Adrenal gland (tissue), 12 donors: ENCODE results near the gene CBY2. TPM values are rescaled to one million over a fixed set of nuclear protein-coding genes. Genes with fewer than 3 reads are reported as not detected.
A peak's percentile ranks its signal among the peaks of the same experiment; 100 is the strongest.

ENCODE experiments used
- DNase-seq, 7 donors: peaks; one replicate each; pipeline ENCODE4 v3.0.0-alpha.2; 2019 to 2020
- H3K27ac ChIP-seq, 5 donors: fragments of 200-600 bp; sonication (generic) in 4 of 5; 1 replicate in 3 of 5; 2 replicates in 2 of 5; pipeline versions ENCODE4 v1.5.1 to v1.8.0; 2016 to 2020; ENCODE audit warnings: mild to moderate bottlenecking in 1 of 5
- H3K27me3 ChIP-seq: fragments of 200-600 bp; 2 replicates; pipeline ENCODE4 v1.8.0; 2021
- H3K36me3 ChIP-seq, 2 donors: fragments of 200-600 bp; replicated peaks in 1 of 2; 1 replicate in 1 of 2; 2 replicates in 1 of 2; pipeline versions ENCODE4 v1.5.1 to v1.8.0; 2018 to 2022
- H3K4me1 ChIP-seq, 2 donors: fragments of 200-600 bp; replicated peaks in 1 of 2; 1 replicate in 1 of 2; 2 replicates in 1 of 2; pipeline versions ENCODE4 v1.5.1 to v1.8.0; 2018 to 2021
- H3K4me3 ChIP-seq, 4 donors: fragments of 200-600 bp; sonication (generic) in 3 of 4; one replicate each; pipeline ENCODE4 v1.5.1; 2016 to 2018
- H3K9me3 ChIP-seq, 3 donors: fragments of 200-600 bp; sonication (generic) in 1 of 3; replicated peaks in 1 of 3; 1 replicate in 2 of 3; 2 replicates in 1 of 3; pipeline versions ENCODE4 v1.5.1 to v1.8.0; 2016 to 2021
- POLR2A ChIP-seq, 2 donors: fragments of 450-650 bp; IDR thresholded peaks; one replicate each; pipeline ENCODE4 v1.6.1; 2017; ENCODE audit warnings: antibody characterized with exemption in 2 of 2, mild to moderate bottlenecking in 2 of 2, moderate library complexity in 1 of 2
- WGBS, 4 donors: extraction: QIAGEN DNeasy Blood & Tissue Kit in 2 of 4; methylation state at CpG; one replicate each; pipeline versions ENCODE4 v1.1.5 to v1.1.7; 2013 to 2017; 5-methylcytosine and 5-hydroxymethylcytosine counted together
- intact Hi-C, 2 donors: fragments of 100-400 bp; cut with DNase I; formaldehyde crosslinking; loops; one replicate each; pipeline versions ENCODE4 v1.14.1 to v1.15.0; 2022 to 2023
- polyA plus RNA-seq, 3 donors: library from polyadenylated mRNA; stranded (reverse); fragments of 200-250 nt in 2 of 3; fragments of 350-450 nt in 1 of 3; fragmentation: Illumina TruSeq in 1 of 3; extraction: RNeasy Lipid Tissue Mini Kit (QIAGEN cat#74804) in 1 of 3; gene quantifications; one replicate each; pipeline ENCODE4 v1.2.3, GENCODE V29; 2013 to 2014
- total RNA-seq, 9 donors: library from RNA; depleted of rRNA in 4 of 9; stranded (reverse); fragments of >200 nt in 4 of 9; fragments of 120-200 nt in 1 of 9; fragmentation: NEBNext Ultra II Directional in 1 of 9; extraction: Animal tissue kit (Norgen Biotek cat#: 25700) in 1 of 9; gene quantifications; one replicate each; pipeline versions ENCODE4 v1.1.0 to v1.2.4, GENCODE V29; 2013 to 2023
- TF ChIP-seq, protein P1 (sequence below), 6 experiments: fragments of 450-650 bp in 4 of 6; fragments of 200-600 bp in 2 of 6; sonication (generic) in 1 of 6; IDR thresholded peaks; 1 replicate in 5 of 6; 2 replicates in 1 of 6; pipeline versions ENCODE4 v1.5.1 to v1.8.0; 2016 to 2021; ENCODE audit warnings: antibody characterized with exemption in 6 of 6, mild to moderate bottlenecking in 2 of 6, moderate library complexity in 1 of 6
- donor health status: healthy with polysubstance abuse.
- donor health status: Bipolar disorder and iron deficiency.
- donor health status: DM: yes; HTN: yes; CAD: no.
- donor health status: DM: no; HTN: no; CAD: no.
- donor health status: DM: no; HTN: no; CAD: no.
- donor health status: DM: yes; HTN: yes; CAD: no.

Gene CBY2
- total and polyA plus RNA-seq, 12 donors: not detected

- no peak overlapping the region for H3K27ac ChIP-seq
- no peak for DNase-seq
- no peaks in the 10 kb centered on the region for H3K4me1 ChIP-seq
- TF ChIP-seq, protein P1, sequence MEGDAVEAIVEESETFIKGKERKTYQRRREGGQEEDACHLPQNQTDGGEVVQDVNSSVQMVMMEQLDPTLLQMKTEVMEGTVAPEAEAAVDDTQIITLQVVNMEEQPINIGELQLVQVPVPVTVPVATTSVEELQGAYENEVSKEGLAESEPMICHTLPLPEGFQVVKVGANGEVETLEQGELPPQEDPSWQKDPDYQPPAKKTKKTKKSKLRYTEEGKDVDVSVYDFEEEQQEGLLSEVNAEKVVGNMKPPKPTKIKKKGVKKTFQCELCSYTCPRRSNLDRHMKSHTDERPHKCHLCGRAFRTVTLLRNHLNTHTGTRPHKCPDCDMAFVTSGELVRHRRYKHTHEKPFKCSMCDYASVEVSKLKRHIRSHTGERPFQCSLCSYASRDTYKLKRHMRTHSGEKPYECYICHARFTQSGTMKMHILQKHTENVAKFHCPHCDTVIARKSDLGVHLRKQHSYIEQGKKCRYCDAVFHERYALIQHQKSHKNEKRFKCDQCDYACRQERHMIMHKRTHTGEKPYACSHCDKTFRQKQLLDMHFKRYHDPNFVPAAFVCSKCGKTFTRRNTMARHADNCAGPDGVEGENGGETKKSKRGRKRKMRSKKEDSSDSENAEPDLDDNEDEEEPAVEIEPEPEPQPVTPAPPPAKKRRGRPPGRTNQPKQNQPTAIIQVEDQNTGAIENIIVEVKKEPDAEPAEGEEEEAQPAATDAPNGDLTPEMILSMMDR (IDR thresholded peaks at IDR 0.05): no peak
- TF ChIP-seq POLR2A (IDR thresholded peaks at IDR 0.05): no peak
- intact Hi-C loops: no loop called here
- no peaks in the 10 kb centered on the region for H3K36me3 ChIP-seq
- H3K9me3 ChIP-seq: no peaks in the 10 kb centered on the region
- H3K27me3 ChIP-seq: no peaks in the 10 kb centered on the region
- no peak overlapping the region for H3K4me3 ChIP-seq
- WGBS, 4 donors: 67 to 83% (median 76%) methylated on average over 5 of the region's 5 CpGs
These were observed 31.2 kb downstream of the CBY2 start for GRCh38 chr13:45733361-45733760.

- H3K36me3 ChIP-seq: no peaks in the 10 kb centered on the region
- H3K27ac ChIP-seq: no peak overlapping the region
- H3K27me3 ChIP-seq: no peaks in the 10 kb centered on the region
- intact Hi-C loops: no loop called here
- DNase-seq: no peak
- TF ChIP-seq, protein P1 (IDR thresholded peaks at IDR 0.05): peak in 1 of 6 experiments; percentile 3
- no peak for TF ChIP-seq POLR2A (IDR thresholded peaks at IDR 0.05)
- H3K9me3 ChIP-seq: no peaks in the 10 kb centered on the region
- no peaks in the 10 kb centered on the region for H3K4me1 ChIP-seq
- H3K4me3 ChIP-seq: no peak overlapping the region
- WGBS, 4 donors: 50 to 63% (median 53%) methylated on average over 2 of the region's 2 CpGs
These were observed 35.5 kb downstream of the CBY2 start for GRCh38 chr13:45737571-45738017.

GRCh38 chr13:45742985-45743384 lies 40.9 kb downstream of the CBY2 start:
- Histone ChIP-seq H3K4me3 (no peak overlapping the region), H3K27ac (no peak overlapping the region), H3K4me1 (no peaks in the 10 kb centered on the region), H3K27me3 (no peaks in the 10 kb centered on the region), H3K36me3 (no peaks in the 10 kb centered on the region), H3K9me3 (no peaks in the 10 kb centered on the region)
- DNase-seq: no peak
- WGBS, 4 donors: 79 to 92% (median 86%) methylated on average over 2 to 5 of the region's 5 CpGs
- intact Hi-C loops: no loop called here
- TF ChIP-seq, protein P1 (IDR thresholded peaks at IDR 0.05): no peak
- TF ChIP-seq POLR2A (IDR thresholded peaks at IDR 0.05): no peak

DNA sequence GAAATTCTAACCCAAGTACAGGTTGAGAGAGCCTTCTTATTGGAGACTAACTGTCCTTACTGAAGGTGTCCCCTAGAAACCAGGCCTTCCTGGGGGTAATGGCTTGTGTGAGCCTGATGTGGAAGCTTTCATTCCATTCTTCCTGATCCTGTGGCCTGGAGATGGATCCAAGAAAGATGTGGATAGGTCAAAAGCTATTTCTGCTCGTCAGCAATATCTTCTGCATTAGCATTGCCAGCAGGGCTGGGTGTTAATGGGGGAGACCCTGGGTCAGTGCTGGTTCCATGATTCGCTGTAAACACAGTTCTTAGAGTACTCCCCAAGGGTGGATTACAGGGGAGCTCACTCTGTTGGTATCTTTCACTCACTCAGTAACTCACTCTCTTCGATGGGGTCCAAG lies 42.9 kb downstream of the CBY2 start:
- Histone ChIP-seq H3K27ac (no peak overlapping the region), H3K9me3 (no peaks in the 10 kb centered on the region), H3K27me3 (no peaks in the 10 kb centered on the region), H3K4me1 (no peaks in the 10 kb centered on the region), H3K36me3 (no peaks in the 10 kb centered on the region), H3K4me3 (no peak overlapping the region)
- DNase-seq: no peak
- WGBS, 4 donors: 73 to 84% (median 79%) methylated on average over 3 of the region's 3 CpGs
- TF ChIP-seq, protein P1 (IDR thresholded peaks at IDR 0.05): no peak
- TF ChIP-seq POLR2A (IDR thresholded peaks at IDR 0.05): no peak
- intact Hi-C loops: no loop called here
